HepG2 (cell line): Measurements from ENCODE around the gene TYMS. TPM values are rescaled to one million over a fixed set of nuclear protein-coding genes. Genes with fewer than 3 reads are reported as not detected.

Experiments used
- ATAC-seq: fragments of 200-7000 bp; cut with Tn5 transposase; 3 replicates; pipeline ENCODE4 v1.9.1; 2020; ENCODE audit warnings: mild to moderate bottlenecking, moderate library complexity
- BruUV-seq: library from RNA; stranded (reverse); fragments of 400-500 nt; replicated peaks from 2 replicates; lab custom pipeline; 2021; lab: Mats Ljungman, UMichigan
- CTCF ChIA-PET: fragments of 300-600 bp; formaldehyde crosslinking; extraction: SDS; loops from one replicate; lab custom pipeline; 2021; ENCODE audit warnings: low total read pairs, inconsistent platforms, low intra/inter-chr PET ratio; lab: Yijun Ruan, JAX
- POLR2A ChIA-PET: fragments of 350-600 bp; sonication (Branson Sonifier 250); formaldehyde crosslinking; loops from one replicate; lab custom pipeline; 2020; ENCODE audit warnings: antibody characterized with exemption, inconsistent platforms; lab: Yijun Ruan, JAX
- DNase-seq: peaks from one replicate; pipeline ENCODE4 v3.0.0-alpha.2; 2015; ENCODE audit warnings: low spot score
- FAIRE-seq: peaks from 3 replicates; lab custom pipeline; 2011; peaks lifted over from hg19 to GRCh38; lab: Jason Lieb, UNC
- H2AFZ ChIP-seq: one replicate; pipeline ENCODE4 v1.6.1; 2011; ENCODE audit warnings: low read length, inconsistent platforms
- H3K27ac ChIP-seq: fragments of 300-600 bp; 3 replicates; pipeline ENCODE4 v1.8.0; 2011; ENCODE audit warnings: mixed run types, mild to moderate bottlenecking, mixed read lengths, low read length, inconsistent platforms; ENCODE audit not compliant: insufficient read depth; ENCODE audit errors: extremely low read length
- H3K27me3 ChIP-seq, 2 experiments: fragments of 200-600 bp in 1 of 2; 2 replicates in 1 of 2; 3 replicates in 1 of 2; pipeline versions ENCODE4 v1.6.0 to v1.8.0; 2011; ENCODE audit warnings: low read length in 2 of 2, mild to moderate bottlenecking in 2 of 2, moderate library complexity in 2 of 2, inconsistent platforms in 1 of 2; ENCODE audit not compliant: insufficient read depth in 2 of 2, control insufficient read depth in 1 of 2
- H3K36me3 ChIP-seq, 2 experiments: fragments of 200-600 bp in 1 of 2; replicated peaks in 1 of 2; 2 replicates in 1 of 2; 3 replicates in 1 of 2; pipeline versions ENCODE4 v1.5.1 to v1.8.0; 2011; ENCODE audit warnings: low read length in 2 of 2, inconsistent platforms in 1 of 2; ENCODE audit not compliant: insufficient read depth in 2 of 2, control insufficient read depth in 1 of 2
- H3K4me1 ChIP-seq: 2 replicates; pipeline ENCODE4 v1.5.1; 2012; ENCODE audit warnings: low read length, inconsistent platforms; ENCODE audit not compliant: insufficient read depth
- H3K4me2 ChIP-seq: 2 replicates; pipeline ENCODE4 v1.6.0; 2011; ENCODE audit warnings: low read depth, low read length, inconsistent platforms
- H3K4me3 ChIP-seq, 3 experiments: fragments of 200-600 bp in 1 of 3; sonication (generic), shearing (Covaris generic) in 1 of 3; replicated peaks in 1 of 3; 2 replicates each; pipeline ENCODE4 v1.5.1; 2011 to 2016; ENCODE audit warnings: low read length in 3 of 3, inconsistent platforms in 2 of 3, low read depth in 2 of 3, mild to moderate bottlenecking in 2 of 3, control low read depth in 1 of 3, mixed read lengths in 1 of 3; ENCODE audit not compliant: insufficient read depth in 1 of 3
- H3K79me2 ChIP-seq: one replicate; pipeline ENCODE4 v1.6.1; 2011; ENCODE audit warnings: low read length, inconsistent platforms; ENCODE audit not compliant: insufficient read depth
- H3K9ac ChIP-seq: 2 replicates; pipeline ENCODE4 v1.6.0; 2011; ENCODE audit warnings: mild to moderate bottlenecking, low read depth, low read length, inconsistent platforms; ENCODE audit not compliant: insufficient read depth
- H3K9me3 ChIP-seq: 2 replicates; pipeline ENCODE4 v1.5.1; 2012; ENCODE audit warnings: mild to moderate bottlenecking, low read length
- H4K20me1 ChIP-seq: 2 replicates; pipeline ENCODE4 v1.6.0; 2011; ENCODE audit warnings: inconsistent platforms, mild to moderate bottlenecking, low read length, moderate library complexity; ENCODE audit not compliant: insufficient read depth
- ARHGAP35 ChIP-seq: sonication (generic); formaldehyde crosslinking; IDR thresholded peaks from 2 replicates; pipeline ENCODE4 v1.9.0; 2022; ENCODE audit warnings: mild to moderate bottlenecking, inconsistent platforms, moderate library complexity, missing genetic modification reagents, borderline replicate concordance
- IKZF4 ChIP-seq: sonication (generic); formaldehyde crosslinking; IDR thresholded peaks from 2 replicates; pipeline ENCODE4 v1.5.1; 2020; ENCODE audit warnings: borderline replicate concordance, mild to moderate bottlenecking, low read depth, missing genetic modification reagents; ENCODE audit errors: not compliant biosample characterization
- NFE2L1 ChIP-seq: sonication (generic); formaldehyde crosslinking; IDR thresholded peaks from 2 replicates; pipeline ENCODE4 v1.4.0; 2020; ENCODE audit warnings: missing genetic modification reagents, mild to moderate bottlenecking, borderline replicate concordance
- NR2F6 ChIP-seq, 2 experiments: IDR thresholded peaks; 2 replicates each; pipeline ENCODE4 v1.6.1; 2016; ENCODE audit warnings: antibody characterized with exemption in 1 of 2, mild to moderate bottlenecking in 1 of 2
- PTBP1 ChIP-seq: fragments of 200-400 bp; formaldehyde crosslinking; IDR thresholded peaks from 2 replicates; pipeline ENCODE4 v1.6.1; 2018; ENCODE audit warnings: low read length, low read depth; ENCODE audit not compliant: poor library complexity, severe bottlenecking
- TSC22D2 ChIP-seq: sonication (generic); formaldehyde crosslinking; IDR thresholded peaks from 2 replicates; pipeline ENCODE4 v1.5.1; 2020; ENCODE audit warnings: missing genetic modification reagents, mild to moderate bottlenecking, borderline replicate concordance
- ZIK1 ChIP-seq: sonication (generic); formaldehyde crosslinking; IDR thresholded peaks from 2 replicates; pipeline ENCODE4 v1.5.0; 2020; ENCODE audit warnings: mild to moderate bottlenecking, low read depth, missing genetic modification reagents, borderline replicate concordance
- ZNF180 ChIP-seq: sonication (generic); formaldehyde crosslinking; IDR thresholded peaks from 2 replicates; pipeline ENCODE4 v1.4.0; 2020; ENCODE audit warnings: low read depth, missing genetic modification reagents, borderline replicate concordance
- ZNF235 ChIP-seq: sonication (generic); formaldehyde crosslinking; IDR thresholded peaks from 2 replicates; pipeline ENCODE4 v1.8.1; 2023; ENCODE audit warnings: mild to moderate bottlenecking, missing genetic modification reagents, borderline replicate concordance
- ZNF567 ChIP-seq: sonication (generic); formaldehyde crosslinking; IDR thresholded peaks from 2 replicates; pipeline ENCODE4 v1.8.1; 2023; ENCODE audit warnings: mild to moderate bottlenecking, missing genetic modification reagents, borderline replicate concordance
- WGBS: methylation state at CpG from one replicate; pipeline ENCODE4 v1.1.6; 2017; ENCODE audit warnings: low lambda C conversion rate; 5-methylcytosine and 5-hydroxymethylcytosine counted together
- in situ Hi-C: cut with HindIII; loops from 2 replicates; pipeline ENCODE4 v1.10.0; 2017; ENCODE audit warnings: low pct_unique_long_range_greater_than_20kb; ENCODE audit not compliant: extremely low pct_ligation_motif_present
- intact Hi-C: fragments of 100-400 bp; cut with micrococcal nuclease; formaldehyde crosslinking; loops from one replicate; pipeline ENCODE4 v1.10.0; 2022; ENCODE audit not compliant: unreplicated experiment
- polyA plus RNA-seq, 8 experiments: library from polyadenylated mRNA; depleted of rRNA in 3 of 8; stranded (reverse) in 7 of 8; unstranded in 1 of 8; fragments of >200 nt; fragmentation: Illumina TruSeq in 4 of 8; extraction: Trizol in 4 of 8; gene quantifications; 2 replicates each; pipeline versions ENCODE4 v1.2.1 to v1.2.3, GENCODE V29; 2011 to 2016; ENCODE audit warnings: low read depth in 4 of 8, missing spikeins in 1 of 8, mixed read lengths in 1 of 8; ENCODE audit not compliant: insufficient read depth in 1 of 8
- total RNA-seq, 5 experiments: library from RNA; depleted of rRNA; stranded (reverse); fragments of >200 nt; fragmentation: Illumina TruSeq; extraction: Trizol; gene quantifications; 2 replicates each; pipeline ENCODE4 v1.2.3, GENCODE V29; 2016; ENCODE audit warnings: low read depth in 1 of 5
- TF ChIP-seq, protein P1 (sequence below): sonication (generic); formaldehyde crosslinking; IDR thresholded peaks from 2 replicates; pipeline ENCODE4 v1.8.1; 2023; ENCODE audit warnings: mild to moderate bottlenecking, inconsistent platforms, moderate library complexity, missing genetic modification reagents, borderline replicate concordance
- TF ChIP-seq, protein P2 (sequence below): sonication (generic); formaldehyde crosslinking; IDR thresholded peaks from 2 replicates; pipeline ENCODE4 v1.4.0; 2020; ENCODE audit warnings: missing genetic modification reagents, mild to moderate bottlenecking, borderline replicate concordance
- TF ChIP-seq, protein P3 (sequence below): sonication (generic); formaldehyde crosslinking; IDR thresholded peaks from 2 replicates; pipeline ENCODE4 v1.5.1; 2020; ENCODE audit warnings: missing genetic modification reagents, mild to moderate bottlenecking, borderline replicate concordance

TYMS gene
- total and polyA plus RNA-seq, 2 of the 13 experiments (the other 11 are each of a cell fraction or from before 2014, with no cell fraction given), result 80.1 to 106 TPM

DNA sequence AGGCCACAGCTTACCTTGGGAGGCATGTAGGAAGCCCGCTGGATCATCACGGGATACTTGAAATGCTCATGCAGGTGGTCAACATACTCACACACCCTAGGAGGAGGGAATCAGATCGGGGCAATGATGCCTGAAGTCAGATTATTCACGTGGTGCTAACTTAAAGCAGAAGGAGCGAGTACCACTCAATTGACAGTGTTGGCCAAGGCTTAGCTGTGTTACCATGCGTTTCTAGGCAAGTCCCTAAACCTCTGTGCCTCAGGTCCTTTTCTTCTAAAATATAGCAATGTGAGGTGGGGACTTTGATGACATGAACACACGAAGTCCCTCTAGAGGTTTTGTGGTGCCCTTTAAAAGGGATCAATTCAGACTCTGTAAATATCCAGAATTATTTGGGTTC is 17.9 kb downstream of the TYMS start (continued):
- no peak for TF ChIP-seq ZNF567 (CRISPR knock-in tag)

DNA sequence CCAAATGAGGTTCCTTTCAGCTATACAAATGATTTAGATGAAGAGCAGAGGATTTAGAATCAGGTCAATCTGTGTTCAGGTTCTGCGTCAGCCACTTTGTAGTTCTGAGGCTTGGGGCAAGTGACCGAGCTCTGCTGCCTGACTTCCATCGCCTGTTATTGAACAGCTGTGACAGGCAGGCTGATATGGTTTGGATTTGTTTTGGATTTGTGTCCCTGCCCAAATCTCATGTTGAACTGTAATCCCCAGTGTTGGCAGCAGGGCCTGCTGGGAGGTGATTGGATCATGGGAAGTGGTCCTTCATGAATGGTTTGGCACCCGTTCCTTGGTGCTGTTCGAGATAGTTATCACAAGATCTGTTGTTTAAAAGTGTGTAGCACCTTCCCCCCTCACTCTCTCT is 18.6 kb downstream of the TYMS start:
- CTCF ChIA-PET, result no interaction called here
- intact Hi-C loops (no loop called here), in situ Hi-C loops (no loop called here)
- Histone ChIP-seq H4K20me1 (peaks cover 3% of the 10 kb centered on the region; the same call in 1 of the 2 replicates), H3K79me2 (no peaks in the 10 kb centered on the region), H3K9ac (no peak overlapping the region), H3K36me3 (peaks cover 26 to 84% of the 10 kb centered on the region in 2 experiments), H3K4me2 (no peak overlapping the region), H3K4me1 (no peaks in the 10 kb centered on the region), H2AFZ (no peak overlapping the region), H3K27me3 (no peaks in the 10 kb centered on the region), H3K9me3 (no peaks in the 10 kb centered on the region), H3K4me3 (no peak overlapping the region), H3K27ac (no peak overlapping the region)
- no peak for FAIRE-seq
- no TSS peak for BruUV-seq
- ATAC-seq, result no peak
- 95% methylated on average over 5 of the region's 5 CpGs for WGBS
- DNase-seq, result no peak
- TF ChIP-seq NFE2L1 (CRISPR knock-in tag), result no peak
- no peak for TF ChIP-seq PTBP1
- TF ChIP-seq, protein P1, sequence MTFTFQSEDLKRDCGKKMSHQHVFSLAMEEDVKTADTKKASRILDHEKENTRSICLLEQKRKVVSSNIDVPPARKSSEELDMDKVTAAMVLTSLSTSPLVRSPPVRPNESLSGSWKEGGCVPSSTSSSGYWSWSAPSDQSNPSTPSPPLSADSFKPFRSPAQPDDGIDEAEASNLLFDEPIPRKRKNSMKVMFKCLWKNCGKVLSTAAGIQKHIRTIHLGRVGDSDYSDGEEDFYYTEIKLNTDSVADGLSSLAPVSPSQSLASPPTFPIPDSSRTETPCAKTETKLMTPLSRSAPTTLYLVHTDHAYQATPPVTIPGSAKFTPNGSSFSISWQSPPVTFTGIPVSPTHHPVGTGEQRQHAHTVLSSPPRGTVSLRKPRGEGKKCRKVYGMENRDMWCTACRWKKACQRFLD, result no peak
- no peak for TF ChIP-seq TSC22D2 (CRISPR knock-in tag)
- TF ChIP-seq ZNF235 (CRISPR knock-in tag), result no peak
- no peak for TF ChIP-seq NR2F6 (IDR thresholded peaks at IDR 0.05)
- TF ChIP-seq NR2F6 (CRISPR knock-in tag; IDR thresholded peaks at IDR 0.05), result no peak
- TF ChIP-seq ZNF180, result no peak
- TF ChIP-seq IKZF4 (CRISPR knock-in tag), result no peak
- no peak for TF ChIP-seq ARHGAP35 (CRISPR knock-in tag)
- TF ChIP-seq, protein P2, sequence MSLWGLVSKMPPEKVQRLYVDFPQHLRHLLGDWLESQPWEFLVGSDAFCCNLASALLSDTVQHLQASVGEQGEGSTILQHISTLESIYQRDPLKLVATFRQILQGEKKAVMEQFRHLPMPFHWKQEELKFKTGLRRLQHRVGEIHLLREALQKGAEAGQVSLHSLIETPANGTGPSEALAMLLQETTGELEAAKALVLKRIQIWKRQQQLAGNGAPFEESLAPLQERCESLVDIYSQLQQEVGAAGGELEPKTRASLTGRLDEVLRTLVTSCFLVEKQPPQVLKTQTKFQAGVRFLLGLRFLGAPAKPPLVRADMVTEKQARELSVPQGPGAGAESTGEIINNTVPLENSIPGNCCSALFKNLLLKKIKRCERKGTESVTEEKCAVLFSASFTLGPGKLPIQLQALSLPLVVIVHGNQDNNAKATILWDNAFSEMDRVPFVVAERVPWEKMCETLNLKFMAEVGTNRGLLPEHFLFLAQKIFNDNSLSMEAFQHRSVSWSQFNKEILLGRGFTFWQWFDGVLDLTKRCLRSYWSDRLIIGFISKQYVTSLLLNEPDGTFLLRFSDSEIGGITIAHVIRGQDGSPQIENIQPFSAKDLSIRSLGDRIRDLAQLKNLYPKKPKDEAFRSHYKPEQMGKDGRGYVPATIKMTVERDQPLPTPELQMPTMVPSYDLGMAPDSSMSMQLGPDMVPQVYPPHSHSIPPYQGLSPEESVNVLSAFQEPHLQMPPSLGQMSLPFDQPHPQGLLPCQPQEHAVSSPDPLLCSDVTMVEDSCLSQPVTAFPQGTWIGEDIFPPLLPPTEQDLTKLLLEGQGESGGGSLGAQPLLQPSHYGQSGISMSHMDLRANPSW, result no peak
- no peak for TF ChIP-seq ZIK1 (CRISPR knock-in tag)
- TF ChIP-seq, protein P3, sequence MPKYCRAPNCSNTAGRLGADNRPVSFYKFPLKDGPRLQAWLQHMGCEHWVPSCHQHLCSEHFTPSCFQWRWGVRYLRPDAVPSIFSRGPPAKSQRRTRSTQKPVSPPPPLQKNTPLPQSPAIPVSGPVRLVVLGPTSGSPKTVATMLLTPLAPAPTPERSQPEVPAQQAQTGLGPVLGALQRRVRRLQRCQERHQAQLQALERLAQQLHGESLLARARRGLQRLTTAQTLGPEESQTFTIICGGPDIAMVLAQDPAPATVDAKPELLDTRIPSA, result no peak
- POLR2A ChIA-PET, result no interaction called here
